Body of pancreas (tissue), 4 donors: ENCODE measurements around the gene SLC25A21.

Experiments
- CTCF ChIP-seq, 7 experiments: fragments of 450-650 bp in 4 of 7; fragments of 200-600 bp in 3 of 7; sonication (generic) in 3 of 7; IDR thresholded peaks; one replicate each; pipeline ENCODE4 v1.5.1; 2016 to 2019; ENCODE audit warnings: antibody characterized with exemption in 7 of 7
- POLR2A ChIP-seq, 3 donors: fragments of 450-650 bp; IDR thresholded peaks; one replicate each; pipeline ENCODE4 v1.6.1; 2016; ENCODE audit warnings: antibody characterized with exemption in 3 of 3, mild to moderate bottlenecking in 2 of 3

DNA sequence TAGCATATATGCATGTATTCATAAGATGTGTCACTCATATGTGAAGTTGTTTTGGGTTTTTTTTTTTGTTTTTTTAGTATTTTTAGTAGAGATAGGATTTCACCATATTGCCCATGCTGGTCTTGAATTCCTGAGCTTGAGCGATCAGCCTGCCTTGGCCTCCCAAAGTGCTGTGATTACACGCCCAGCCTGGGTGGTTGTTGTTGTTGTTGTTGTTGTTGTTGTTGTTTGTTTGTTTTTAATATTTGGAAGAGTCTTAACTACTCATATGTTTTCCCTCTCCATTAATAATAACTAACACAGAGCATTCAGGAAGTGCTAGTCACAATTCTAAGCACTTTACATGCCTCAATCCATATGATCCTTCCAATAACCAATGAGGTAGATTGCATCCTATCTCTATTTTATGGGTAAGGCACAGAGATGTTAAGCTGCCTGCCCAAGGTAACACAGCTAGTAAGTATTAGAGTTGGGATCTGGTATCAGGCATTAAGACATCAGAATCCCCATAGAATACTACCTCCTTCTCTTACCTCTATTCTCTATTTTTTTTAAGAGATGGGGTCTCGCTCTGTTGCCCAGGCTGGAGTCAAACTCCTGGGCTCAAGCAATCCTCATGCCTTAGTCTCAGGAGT lies 27.6 kb downstream of the SLC25A21 start:
- no peak for TF ChIP-seq CTCF (IDR thresholded peaks at IDR 0.05)
- TF ChIP-seq POLR2A (IDR thresholded peaks at IDR 0.05) = no peak
